ENCODE measurements around the gene TBC1D9.
A peak's percentile ranks its signal among the peaks of the same experiment; 100 is the strongest.

Gene TBC1D9

DNA sequence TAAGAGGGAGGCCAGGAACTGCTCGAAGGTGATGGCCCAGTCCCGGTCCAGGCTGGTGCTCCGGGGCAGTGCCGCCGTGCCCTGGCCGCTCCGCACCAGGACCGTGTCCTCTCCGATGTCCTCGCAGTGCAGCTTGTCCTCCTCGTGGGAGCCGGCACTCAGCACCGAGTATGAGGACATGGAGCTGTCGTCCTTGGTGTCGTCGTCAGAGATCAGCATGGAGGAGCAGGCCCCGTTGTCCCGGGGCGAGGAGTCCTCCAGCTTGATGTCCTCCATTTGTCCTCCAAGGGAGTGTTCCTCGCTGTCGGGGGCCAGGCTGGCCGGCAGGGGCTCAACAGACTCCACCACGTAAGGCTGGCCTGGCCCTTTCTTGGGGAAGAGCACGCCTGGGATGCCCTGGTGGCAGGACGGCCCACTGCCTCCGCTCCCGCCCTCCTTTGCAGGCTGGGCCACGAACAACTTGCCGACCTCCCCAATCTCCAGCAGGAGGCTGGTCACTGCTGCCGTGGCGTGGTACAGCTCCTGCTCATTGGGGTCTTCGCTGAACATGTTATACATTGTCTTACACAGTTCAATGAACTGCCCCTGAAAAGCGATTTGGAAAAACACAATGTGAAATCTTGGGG is 133.7 kb downstream of the TBC1D9 start:
- no peak overlapping the region for H3K4me3 ChIP-seq (ENCODE audit: control insufficient read depth, low read depth, low read length)
- TF ChIP-seq, protein P1, sequence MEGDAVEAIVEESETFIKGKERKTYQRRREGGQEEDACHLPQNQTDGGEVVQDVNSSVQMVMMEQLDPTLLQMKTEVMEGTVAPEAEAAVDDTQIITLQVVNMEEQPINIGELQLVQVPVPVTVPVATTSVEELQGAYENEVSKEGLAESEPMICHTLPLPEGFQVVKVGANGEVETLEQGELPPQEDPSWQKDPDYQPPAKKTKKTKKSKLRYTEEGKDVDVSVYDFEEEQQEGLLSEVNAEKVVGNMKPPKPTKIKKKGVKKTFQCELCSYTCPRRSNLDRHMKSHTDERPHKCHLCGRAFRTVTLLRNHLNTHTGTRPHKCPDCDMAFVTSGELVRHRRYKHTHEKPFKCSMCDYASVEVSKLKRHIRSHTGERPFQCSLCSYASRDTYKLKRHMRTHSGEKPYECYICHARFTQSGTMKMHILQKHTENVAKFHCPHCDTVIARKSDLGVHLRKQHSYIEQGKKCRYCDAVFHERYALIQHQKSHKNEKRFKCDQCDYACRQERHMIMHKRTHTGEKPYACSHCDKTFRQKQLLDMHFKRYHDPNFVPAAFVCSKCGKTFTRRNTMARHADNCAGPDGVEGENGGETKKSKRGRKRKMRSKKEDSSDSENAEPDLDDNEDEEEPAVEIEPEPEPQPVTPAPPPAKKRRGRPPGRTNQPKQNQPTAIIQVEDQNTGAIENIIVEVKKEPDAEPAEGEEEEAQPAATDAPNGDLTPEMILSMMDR (conservative IDR thresholded peaks at IDR 0.05; ENCODE audit: control insufficient read depth, insufficient read depth, low read depth, low read length), result no peak
- no peak for DNase-seq (ENCODE audit: low read depth)

DNA sequence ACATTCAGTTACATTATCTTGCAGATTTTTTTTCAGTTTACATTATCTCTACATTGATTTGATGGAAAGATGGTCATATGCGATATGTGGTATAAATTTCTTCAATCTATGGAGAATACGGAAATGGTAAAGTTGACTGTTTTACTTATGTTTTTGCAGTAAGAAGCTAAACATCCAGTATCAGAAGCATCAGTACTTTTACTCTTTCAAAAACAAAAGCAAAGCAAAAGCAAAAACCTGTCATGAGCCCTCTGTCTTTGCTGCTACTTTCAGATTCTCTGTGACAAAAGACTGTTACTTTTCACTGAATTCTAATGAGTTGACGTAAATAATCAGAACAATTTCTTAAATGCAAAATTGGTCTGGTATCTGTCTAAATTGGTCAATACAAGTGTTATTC is 135.0 kb downstream of the TBC1D9 start:
- H3K4me3 ChIP-seq (ENCODE audit: control insufficient read depth, low read depth, low read length), result no peak overlapping the region
- TF ChIP-seq, protein P1 (conservative IDR thresholded peaks at IDR 0.05; ENCODE audit: control insufficient read depth, insufficient read depth, low read depth, low read length), result no peak
- no peak for DNase-seq (ENCODE audit: low read depth)

DNA sequence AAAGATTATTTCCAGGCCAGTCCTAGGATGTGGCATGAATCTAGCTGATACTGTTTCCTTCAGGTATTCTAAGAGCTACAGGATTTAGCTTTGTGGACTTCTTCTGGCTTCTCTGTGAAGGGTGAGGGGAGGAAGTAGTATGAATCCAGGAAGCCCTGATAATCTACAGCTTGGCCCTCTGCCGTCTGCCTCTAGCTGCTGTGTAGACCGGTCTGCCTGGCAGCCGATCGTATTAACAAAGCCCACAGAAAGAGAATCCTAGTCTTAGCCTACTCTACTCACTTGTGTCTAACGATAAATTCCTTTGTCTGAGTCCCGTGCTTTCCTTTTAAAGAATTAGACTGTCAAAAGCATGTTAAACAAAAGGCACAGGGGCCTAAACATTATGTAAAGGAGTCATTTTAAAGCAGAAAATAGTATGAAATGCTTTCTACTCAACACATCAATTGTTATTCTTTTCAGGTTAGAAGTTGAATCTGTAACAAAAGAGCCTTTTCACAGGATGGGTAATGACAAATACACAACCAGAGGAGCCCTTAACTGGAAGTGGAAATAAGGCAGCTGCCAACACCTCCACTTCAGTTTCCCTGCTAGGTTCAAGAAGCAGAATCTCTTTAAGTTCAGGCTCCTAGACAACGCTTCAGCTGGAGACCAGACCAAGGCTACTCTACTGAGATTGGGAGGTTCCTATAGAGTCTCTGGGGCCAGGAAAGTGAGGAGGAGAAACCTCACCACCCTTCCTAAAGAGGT is 138.5 kb downstream of the TBC1D9 start:
- DNase-seq (ENCODE audit: low read depth), result no peak
- TF ChIP-seq, protein P1 (conservative IDR thresholded peaks at IDR 0.05; ENCODE audit: control insufficient read depth, insufficient read depth, low read depth, low read length), result no peak
- H3K4me3 ChIP-seq (ENCODE audit: control insufficient read depth, low read depth, low read length), result no peak overlapping the region

DNA sequence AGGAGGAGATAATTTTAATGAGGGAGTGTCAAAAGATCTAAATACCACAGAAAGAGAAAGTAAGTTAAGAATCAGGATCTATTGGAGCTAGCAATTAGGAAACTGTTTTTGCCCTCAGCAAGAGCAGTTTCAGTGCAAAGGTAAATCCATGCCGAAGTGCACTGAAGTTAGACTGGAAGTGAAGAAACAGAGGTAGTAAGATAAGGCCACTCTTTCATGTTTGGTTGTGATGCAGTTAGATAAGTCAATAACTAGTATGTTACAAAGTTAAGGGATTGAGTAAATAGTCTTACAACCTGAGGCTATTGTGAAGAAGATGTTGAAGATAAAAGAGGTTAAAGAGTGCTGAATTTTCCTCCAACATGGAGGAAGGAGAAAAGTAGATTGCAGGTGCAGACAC is 140.7 kb downstream of the TBC1D9 start:
- no peak for DNase-seq (ENCODE audit: low read depth)
- TF ChIP-seq, protein P1 (conservative IDR thresholded peaks at IDR 0.05; ENCODE audit: control insufficient read depth, insufficient read depth, low read depth, low read length), result no peak
- H3K4me3 ChIP-seq (ENCODE audit: control insufficient read depth, low read depth, low read length), result no peak overlapping the region

DNA sequence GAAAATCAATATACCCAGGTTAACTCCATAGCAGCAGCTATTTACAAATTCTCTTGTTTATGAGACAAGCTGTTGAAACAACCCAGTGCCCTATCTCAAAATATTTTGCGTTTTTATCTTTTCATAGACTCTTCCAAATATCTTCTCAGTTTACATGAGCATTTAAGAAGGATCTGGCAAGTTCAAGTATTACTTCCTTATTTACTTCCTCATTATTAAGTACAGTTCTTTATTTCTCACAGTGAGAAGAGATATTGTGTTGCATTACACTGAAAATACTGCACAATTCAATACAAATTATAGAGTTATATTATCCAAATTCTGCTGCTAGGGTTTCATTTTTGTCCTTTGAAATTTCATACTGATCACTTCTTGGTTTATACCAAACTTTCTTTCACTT is 143.8 kb downstream of the TBC1D9 start:
- no peak for DNase-seq (ENCODE audit: low read depth)
- H3K4me3 ChIP-seq (ENCODE audit: control insufficient read depth, low read depth, low read length), result no peak overlapping the region
- TF ChIP-seq, protein P1 (conservative IDR thresholded peaks at IDR 0.05; ENCODE audit: control insufficient read depth, insufficient read depth, low read depth, low read length), result no peak

DNA sequence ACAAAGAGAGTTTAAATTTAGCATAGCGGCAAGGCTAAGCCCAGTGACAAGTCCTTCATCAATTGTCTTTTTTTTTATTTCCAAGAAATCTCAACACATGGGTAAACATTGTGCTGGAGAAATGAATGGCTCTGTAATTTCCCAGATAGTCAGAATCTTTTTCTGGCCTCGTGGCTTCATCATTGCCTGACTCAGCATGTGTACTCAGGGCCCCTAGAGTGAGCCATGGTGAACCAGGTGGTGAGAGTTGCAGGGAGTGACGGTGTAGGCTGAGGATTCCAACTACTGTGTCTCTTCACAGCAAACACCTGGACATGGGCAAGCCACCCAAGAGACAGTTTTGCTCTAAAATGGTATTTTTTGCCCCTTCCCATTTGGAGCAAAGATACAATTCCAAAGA is 144.3 kb downstream of the TBC1D9 start:
- peak; percentile 6 for DNase-seq (ENCODE audit: low read depth)
- TF ChIP-seq, protein P1 (conservative IDR thresholded peaks at IDR 0.05; ENCODE audit: control insufficient read depth, insufficient read depth, low read depth, low read length), result no peak
- no peak overlapping the region for H3K4me3 ChIP-seq (ENCODE audit: control insufficient read depth, low read depth, low read length)
